GM18499 (cell line): ENCODE measurements around the gene CIAO2A.
"Not testable (repeated sequence)": the region's sequence is repeated elsewhere in the genome, so short reads cannot be mapped to it uniquely, and the experiment has no call there.

Experiments used
- ATAC-seq: cut with Tn5 transposase; IDR thresholded peaks from one replicate; pipeline ENCODE4 v1.9.1; 2021; ENCODE audit warnings: moderate number of reproducible peaks; ENCODE audit not compliant: insufficient read depth, unreplicated experiment

CIAO2A gene

DNA sequence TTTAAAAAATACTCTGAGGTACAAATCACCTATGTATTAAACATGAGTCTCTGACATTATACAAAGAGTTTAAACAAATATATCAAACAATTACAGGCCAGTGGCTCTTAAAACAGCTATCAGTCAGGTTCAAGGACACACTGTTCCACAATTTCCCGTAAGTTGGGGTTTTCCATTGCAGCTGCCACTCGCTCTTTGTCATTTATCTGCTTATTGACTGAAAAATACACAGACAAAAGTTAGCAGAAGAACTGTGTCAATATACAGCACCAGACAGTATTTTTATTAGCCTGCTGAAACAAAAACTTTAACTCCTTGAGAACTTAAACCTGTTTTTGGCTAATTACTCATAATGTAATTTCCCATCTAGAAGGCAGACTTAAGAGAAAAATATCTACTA lies 20.8 kb downstream of the CIAO2A start:
- ATAC-seq = no peak

DNA sequence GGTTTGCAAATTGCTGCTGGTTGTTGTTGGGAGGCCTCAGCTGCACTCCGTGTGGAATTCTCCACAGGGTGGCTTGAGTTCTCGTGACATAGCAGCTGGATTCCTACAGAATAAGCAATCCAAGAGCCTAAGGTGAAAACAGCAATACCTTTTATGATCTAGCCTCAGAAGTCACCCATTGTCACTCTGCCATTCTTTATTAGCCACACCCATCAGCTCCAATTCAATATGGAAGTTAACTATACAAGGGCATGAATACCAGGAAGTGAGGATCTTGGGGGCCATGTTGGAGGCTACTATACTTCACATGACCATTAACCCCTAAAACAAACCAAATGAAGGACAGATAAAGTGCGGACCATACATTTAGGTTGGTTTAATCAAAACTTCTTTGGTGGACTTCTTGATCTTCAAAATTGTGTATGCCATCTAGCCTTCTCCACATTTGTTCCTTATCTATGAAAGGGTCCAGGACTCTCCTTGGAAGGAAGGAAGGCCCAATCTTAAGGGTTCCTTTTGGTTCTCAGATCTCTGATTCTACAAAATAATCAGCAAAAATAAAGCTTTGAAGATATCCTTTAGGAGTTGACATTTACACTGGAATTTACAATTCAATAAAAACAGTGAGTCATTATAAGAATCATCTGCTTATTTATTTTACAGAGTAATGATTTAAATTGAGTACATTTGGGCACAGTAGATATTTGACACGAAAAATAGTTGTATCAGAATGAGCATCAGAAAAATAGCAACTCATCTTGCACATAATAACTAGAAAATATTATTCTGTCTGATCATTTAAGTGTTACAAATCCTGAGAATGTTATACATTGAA lies 21.5 kb downstream of the CIAO2A start:
- ATAC-seq = no peak

GRCh38 chr15:64070965-64071851 lies 22.4 kb downstream of the CIAO2A start:
- ATAC-seq = no peak

DNA sequence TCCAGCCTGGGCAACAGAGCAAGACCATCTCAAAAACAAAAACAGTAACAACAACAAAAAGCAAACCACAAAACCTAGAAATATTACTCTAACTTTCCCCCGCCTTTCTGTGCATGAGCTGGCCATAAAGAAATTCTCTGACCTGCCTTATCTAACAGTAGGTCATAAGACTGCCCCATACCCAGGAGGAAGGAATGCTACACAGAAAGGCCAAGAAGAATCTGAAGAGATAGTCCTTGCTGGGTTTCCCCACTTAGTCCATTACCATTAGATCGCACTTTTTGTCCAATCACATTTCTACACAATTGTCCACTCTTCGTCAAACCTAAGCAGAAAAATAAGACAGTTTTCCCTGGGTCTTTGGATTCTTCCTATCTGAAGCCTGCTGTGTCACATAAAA lies 23.5 kb downstream of the CIAO2A start:
- no peak for ATAC-seq

- ATAC-seq = no peak
Observed at GRCh38 chr15:64068133-64068532, 25.5 kb downstream of the CIAO2A start.

DNA sequence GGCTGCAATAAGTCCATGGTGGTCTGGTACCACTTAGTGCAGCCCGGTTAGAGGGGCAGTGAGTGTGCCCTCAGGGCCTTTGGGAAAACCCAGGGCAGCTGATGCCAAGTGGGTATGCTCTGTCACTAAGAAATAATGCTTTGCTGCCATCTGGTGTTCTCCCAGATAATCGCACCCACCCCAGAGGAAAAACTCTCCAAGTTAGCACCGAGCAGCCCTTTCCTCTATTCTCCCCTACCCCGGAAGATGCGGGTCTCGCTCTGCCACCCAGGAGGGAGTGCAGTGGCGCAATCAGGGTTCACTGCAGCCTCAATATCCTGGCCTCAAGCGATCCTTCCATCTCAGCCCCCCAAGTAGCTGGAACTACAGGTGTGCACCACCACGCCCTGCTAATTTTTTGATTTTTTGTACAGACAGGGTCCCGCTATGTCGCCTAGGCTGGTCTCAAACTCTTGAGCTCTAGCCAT lies 26.0 kb downstream of the CIAO2A start:
- ATAC-seq = no peak

GRCh38 chr15:64066451-64066850 lies 27.2 kb downstream of the CIAO2A start:
- ATAC-seq = no peak

GRCh38 chr15:64060716-64061115 lies 32.9 kb downstream of the CIAO2A start:
- no peak for ATAC-seq

DNA sequence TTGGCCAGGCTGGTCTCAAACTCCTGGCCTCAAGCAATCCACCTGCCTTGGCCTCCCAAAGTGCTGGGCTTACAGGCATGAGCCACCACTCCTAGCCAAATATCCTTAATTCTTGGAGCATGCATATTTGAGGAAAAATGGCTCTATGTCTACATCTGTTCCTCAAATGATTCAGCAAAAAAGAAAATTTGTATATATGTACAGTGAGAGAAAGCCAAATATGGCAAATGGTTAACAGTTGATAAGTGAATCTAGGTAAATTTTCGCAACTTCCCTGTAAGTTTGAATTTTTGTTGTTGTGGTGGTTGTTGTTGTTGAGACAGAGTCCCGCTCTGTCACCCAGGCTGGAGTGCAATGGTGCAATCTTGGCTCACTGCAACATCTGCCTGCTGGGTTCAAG lies 34.5 kb downstream of the CIAO2A start:
- ATAC-seq = not testable (repeated sequence)

DNA sequence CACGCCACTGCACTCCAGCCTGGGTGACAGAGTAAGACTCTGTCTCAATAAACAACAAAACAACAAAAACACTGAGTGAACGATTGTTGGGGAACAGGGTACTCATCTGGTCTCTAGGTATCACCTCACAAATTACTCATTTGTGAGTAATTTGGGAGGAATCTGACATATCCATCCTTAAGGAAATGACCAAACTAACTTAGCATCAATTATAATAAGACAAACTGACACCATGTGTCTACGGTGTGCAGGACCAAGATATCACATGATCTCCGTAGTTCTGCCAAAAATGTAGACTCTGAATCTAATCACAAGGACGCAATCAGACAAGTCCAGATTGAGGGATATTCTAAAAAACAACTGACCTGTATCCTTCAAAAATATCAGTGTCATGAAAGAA lies 35.4 kb downstream of the CIAO2A start:
- ATAC-seq = no peak

DNA sequence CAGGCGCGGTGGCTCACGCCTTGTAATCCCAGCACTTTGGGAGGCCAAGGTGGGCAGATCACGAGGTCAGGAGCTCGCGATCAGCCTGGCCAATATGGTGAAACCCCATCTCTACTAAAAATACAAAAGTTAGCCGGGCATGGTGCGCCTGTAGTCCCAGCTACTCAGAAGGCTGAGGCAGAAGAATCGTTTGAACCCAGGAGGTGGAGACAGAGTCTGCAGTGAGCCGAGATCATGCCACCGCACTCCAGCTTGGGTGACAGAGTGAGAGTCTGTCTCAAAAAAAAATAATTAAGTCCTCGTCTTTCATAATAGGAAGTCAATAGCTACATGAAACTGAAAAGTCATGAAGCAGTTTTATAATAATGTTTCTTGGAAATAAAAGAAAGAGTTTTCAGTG lies 40.0 kb downstream of the CIAO2A start:
- ATAC-seq = not testable (repeated sequence)

- ATAC-seq = no peak
Observed at GRCh38 chr15:64052925-64053491, 40.6 kb downstream of the CIAO2A start.

DNA sequence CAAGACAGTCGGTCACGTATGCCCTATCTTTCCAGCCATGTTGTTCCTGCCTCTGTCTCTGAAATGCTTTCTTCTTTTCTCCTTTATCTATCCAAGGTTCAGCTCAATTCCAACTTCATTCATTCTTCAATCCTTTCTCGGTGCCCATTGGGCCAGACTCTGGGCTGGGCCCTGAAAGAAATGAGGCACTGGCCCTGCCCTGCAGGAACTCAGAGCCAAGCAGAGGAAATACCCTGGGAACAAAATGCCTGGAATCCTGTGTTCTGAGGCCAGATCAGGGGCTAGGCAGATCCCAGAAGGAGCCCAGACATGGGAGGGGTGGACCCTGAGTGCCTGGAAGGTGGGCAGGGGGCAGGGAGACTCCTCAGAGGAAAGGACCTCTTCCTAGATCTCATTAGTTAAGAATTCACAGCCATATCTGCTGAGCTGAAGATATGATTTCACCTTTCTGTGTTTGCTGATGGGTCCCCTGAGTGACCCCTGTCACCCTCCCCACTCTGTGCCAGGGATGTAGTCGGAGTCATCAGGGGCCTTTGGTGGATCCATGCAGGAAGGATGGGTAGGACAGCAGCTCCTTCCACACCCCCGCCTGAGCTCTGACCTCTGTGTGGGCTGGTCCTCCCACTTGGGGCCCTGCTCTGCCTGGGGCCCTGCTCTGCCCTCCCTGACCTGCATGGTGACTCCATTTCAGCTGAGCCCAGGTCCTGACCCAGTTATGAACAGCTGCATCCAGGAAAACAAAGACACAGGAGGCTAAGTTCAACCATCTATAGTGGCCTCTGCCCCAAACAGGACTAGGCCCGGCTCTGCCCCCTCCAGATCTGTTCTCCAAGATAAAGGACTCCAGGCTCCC lies 42.0 kb downstream of the CIAO2A start:
- ATAC-seq = no peak

DNA sequence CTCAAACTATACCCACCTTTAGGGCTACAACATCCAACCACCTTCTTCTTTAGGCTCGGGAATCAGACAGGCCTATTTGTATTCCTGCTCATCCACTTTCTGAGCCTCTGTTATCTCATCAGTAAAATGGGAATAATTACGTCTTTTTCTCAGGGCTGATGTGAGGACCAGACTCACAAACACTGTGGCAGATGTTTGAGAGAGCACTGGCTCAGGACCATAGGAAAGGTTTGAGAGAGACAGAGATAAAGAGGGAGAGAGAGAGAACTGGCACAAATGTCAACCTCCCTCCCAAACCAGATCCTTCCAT lies 42.6 kb downstream of the CIAO2A start:
- ATAC-seq = no peak

DNA sequence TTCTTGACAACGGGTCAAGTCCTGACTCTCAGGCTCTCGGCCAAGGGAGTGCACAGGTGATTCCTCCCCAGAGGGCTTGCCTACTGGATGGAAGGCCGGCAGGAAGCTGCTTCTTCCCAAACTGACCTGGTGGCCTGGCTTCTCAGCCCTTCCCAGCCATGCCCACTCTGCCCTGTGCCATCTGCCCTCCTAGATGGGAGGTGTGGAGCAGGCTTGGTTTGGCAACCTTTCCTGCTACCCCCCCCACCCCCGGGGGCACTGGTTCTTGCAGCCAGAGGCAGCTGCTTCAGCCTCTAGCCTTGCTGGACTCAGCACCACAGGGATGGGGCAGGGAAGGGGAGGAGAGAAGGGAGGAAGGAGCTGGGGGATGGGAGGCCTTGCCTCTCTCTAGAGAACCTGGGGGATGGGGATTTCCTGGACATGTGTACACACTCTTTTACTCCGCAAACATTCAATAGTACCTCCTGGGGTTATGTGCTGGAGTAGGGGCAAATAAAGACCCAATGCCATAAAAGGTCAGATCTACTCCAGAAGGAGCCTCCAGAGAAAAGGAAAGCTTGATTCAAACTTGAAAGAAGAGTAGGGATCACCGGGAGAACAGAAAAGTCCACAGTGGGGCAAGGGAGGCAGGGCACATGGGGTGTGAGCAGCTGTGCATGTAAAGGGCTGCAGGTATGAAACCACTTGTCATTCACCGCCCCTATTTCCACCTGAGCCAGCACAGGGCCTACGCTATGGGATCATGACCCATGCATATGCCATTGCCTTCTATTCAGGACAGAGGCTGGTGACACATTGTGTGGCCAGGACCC lies 43.2 kb downstream of the CIAO2A start:
- ATAC-seq = no peak

GRCh38 chr15:64048781-64049460 lies 44.7 kb downstream of the CIAO2A start:
- ATAC-seq = no peak

GRCh38 chr15:64046421-64047153 lies 47.1 kb downstream of the CIAO2A start, which contains the start of gene DAPK2:
DAPK2 (minus strand) TSS chr15:64046485; CDS start chr15:64040261, 6,224 bp downstream.
- ATAC-seq = no peak

DNA sequence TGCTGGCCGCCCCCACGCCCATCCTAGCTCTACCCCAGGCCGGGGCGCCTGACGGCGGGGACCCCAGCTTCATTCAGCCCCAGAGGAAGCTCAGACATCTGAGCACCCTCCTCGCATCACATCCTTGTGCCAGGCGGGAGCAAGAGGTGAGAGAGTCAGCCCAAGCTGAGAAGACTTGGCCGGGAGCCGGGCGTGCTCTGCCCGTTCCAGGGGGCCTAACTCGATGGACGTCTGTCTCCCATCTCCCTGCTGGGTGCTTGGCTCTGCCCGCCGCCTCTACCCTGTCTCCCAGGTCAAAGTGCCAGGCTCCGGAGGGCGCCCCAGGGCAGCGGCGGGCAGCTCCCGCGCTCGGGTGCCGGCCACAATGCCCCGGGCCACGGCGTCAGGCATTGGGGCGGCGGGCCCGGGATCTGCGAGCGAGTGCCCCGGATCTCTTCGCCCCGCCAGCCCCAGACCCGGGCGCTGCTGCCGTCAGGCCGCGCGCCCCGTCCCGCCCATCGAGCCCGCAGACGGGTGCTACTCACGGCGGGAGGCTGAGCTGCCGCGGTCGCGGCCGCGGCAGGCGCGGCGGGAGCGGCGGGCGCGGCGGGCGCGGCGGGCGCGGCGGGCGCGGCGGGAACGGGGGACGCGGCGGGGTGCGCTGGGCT lies 47.7 kb downstream of the CIAO2A start:
- no peak for ATAC-seq
